Neural cell (in vitro differentiated cells): Measurements from ENCODE around the gene TBATA. TPM values are rescaled to one million over a fixed set of nuclear protein-coding genes. Genes with fewer than 3 reads are reported as not detected.

Source experiments
- H2AFZ ChIP-seq: fragments of 200-600, 300-800 bp; sonication (generic), shearing (Covaris generic); 2 replicates; pipeline ENCODE4 v1.6.0; 2014; ENCODE audit warnings: low read depth, mild to moderate bottlenecking, antibody characterized with exemption, low read length, moderate library complexity
- H3F3A ChIP-seq: fragments of 200-600 bp; shearing (Covaris generic); 2 replicates; pipeline ENCODE4 v1.6.1; 2016; ENCODE audit warnings: mild to moderate bottlenecking, moderate library complexity, mixed read lengths, antibody characterized with exemption, low read length; ENCODE audit not compliant: insufficient read depth, poor library complexity, severe bottlenecking
- H3K27ac ChIP-seq: fragments of 200-600, 300-800 bp; sonication (generic), shearing (Covaris generic); 2 replicates; pipeline ENCODE4 v1.5.1; 2014; ENCODE audit warnings: mild to moderate bottlenecking, low read length, moderate library complexity
- H3K27me3 ChIP-seq: fragments of 300-800, 200-600 bp; sonication (generic), shearing (Covaris generic); 2 replicates; pipeline ENCODE4 v1.6.0; 2014; ENCODE audit warnings: mild to moderate bottlenecking, low read depth, low read length, moderate library complexity; ENCODE audit not compliant: insufficient read depth
- H3K36me3 ChIP-seq: fragments of 300-800, 200-600 bp; sonication (generic), shearing (Covaris generic); 2 replicates; pipeline ENCODE4 v1.5.1; 2014; ENCODE audit warnings: mild to moderate bottlenecking, antibody characterized with exemption, low read length, moderate library complexity; ENCODE audit not compliant: insufficient read depth
- H3K4me2 ChIP-seq: fragments of 300-800, 200-600 bp; sonication (generic), shearing (Covaris generic); 2 replicates; pipeline ENCODE4 v1.6.0; 2014; ENCODE audit warnings: mild to moderate bottlenecking, low read length
- H3K4me3 ChIP-seq: fragments of 300-800, 200-600 bp; sonication (generic), shearing (Covaris generic); 2 replicates; pipeline ENCODE4 v1.5.1; 2014; ENCODE audit warnings: mild to moderate bottlenecking, low read length, moderate library complexity
- H3K79me2 ChIP-seq: fragments of 200-600 bp; shearing (Covaris generic); replicated peaks from 2 replicates; pipeline ENCODE4 v1.6.0; 2014; ENCODE audit warnings: mild to moderate bottlenecking, low read length, moderate library complexity; ENCODE audit not compliant: insufficient read depth
- H3K9ac ChIP-seq: fragments of 300-800, 200-600 bp; sonication (generic), shearing (Covaris generic); 2 replicates; pipeline ENCODE4 v1.6.1; 2016; ENCODE audit warnings: mild to moderate bottlenecking, low read length, mixed read lengths
- H3K9me2 ChIP-seq: fragments of 200-600 bp; shearing (Covaris generic); 2 replicates; pipeline ENCODE4 v1.6.1; 2016; ENCODE audit warnings: mild to moderate bottlenecking, low read length, mixed read lengths; ENCODE audit not compliant: insufficient read depth
- H3K9me3 ChIP-seq: fragments of 200-600, 300-800 bp; sonication (generic), shearing (Covaris generic); 2 replicates; pipeline ENCODE4 v1.6.1; 2016; ENCODE audit warnings: mild to moderate bottlenecking, mixed run types, low read length, moderate library complexity, mixed read lengths
- H4K20me1 ChIP-seq: fragments of 200-600 bp; shearing (Covaris generic); 2 replicates; pipeline ENCODE4 v1.6.1; 2016; ENCODE audit warnings: mild to moderate bottlenecking, mixed run types; ENCODE audit not compliant: insufficient read depth
- EP300 ChIP-seq: fragments of 450-650 bp; conservative IDR thresholded peaks from 2 replicates; pipeline ENCODE4 v1.6.1; 2014; ENCODE audit warnings: antibody characterized with exemption, mild to moderate bottlenecking, moderate library complexity; ENCODE audit not compliant: poor library complexity, severe bottlenecking
- EZH2 ChIP-seq: fragments of 200-600, 300-800 bp; shearing (Covaris generic), sonication (generic); IDR thresholded peaks from 2 replicates; pipeline ENCODE4 v1.6.1; 2014; ENCODE audit warnings: antibody characterized with exemption, low read length, borderline replicate concordance, mild to moderate bottlenecking; ENCODE audit not compliant: insufficient read depth, poor library complexity, severe bottlenecking
- MXI1 ChIP-seq: fragments of 450-650 bp; conservative IDR thresholded peaks from 2 replicates; pipeline ENCODE4 v1.6.1; 2014; ENCODE audit warnings: antibody characterized with exemption, mild to moderate bottlenecking; ENCODE audit not compliant: poor library complexity, severe bottlenecking
- POLR2AphosphoS5 ChIP-seq: IDR thresholded peaks from 2 replicates; pipeline ENCODE4 v1.6.1; 2012
- RAD21 ChIP-seq: fragments of 450-650 bp; conservative IDR thresholded peaks from 2 replicates; pipeline ENCODE4 v1.6.1; 2014; ENCODE audit warnings: antibody characterized with exemption, mild to moderate bottlenecking, moderate library complexity
- SMC3 ChIP-seq: fragments of 450-650 bp; conservative IDR thresholded peaks from 2 replicates; pipeline ENCODE4 v1.6.1; 2014; ENCODE audit warnings: antibody characterized with exemption, mild to moderate bottlenecking, moderate library complexity; ENCODE audit not compliant: poor library complexity
- TAF1 ChIP-seq: IDR thresholded peaks from 2 replicates; pipeline ENCODE4 v1.6.1; 2012; ENCODE audit warnings: low read depth
- polyA plus RNA-seq: library from polyadenylated mRNA; depleted of rRNA; stranded (reverse); fragments of >200 nt; gene quantifications from 2 replicates; pipeline ENCODE4 v1.2.3, GENCODE V29; 2014
- TF ChIP-seq, protein P1 (sequence below): fragments of 450-650 bp; IDR thresholded peaks from 2 replicates; pipeline ENCODE4 v1.5.1; 2014; ENCODE audit warnings: antibody characterized with exemption, mild to moderate bottlenecking, moderate library complexity; ENCODE audit not compliant: poor library complexity, severe bottlenecking
- TF ChIP-seq, protein P2 (sequence below): IDR thresholded peaks from 2 replicates; pipeline ENCODE4 v1.6.1; 2012; ENCODE audit warnings: borderline replicate concordance

The TBATA gene
- polyA plus RNA-seq, 1 donor from 2014 or later = not detected

DNA sequence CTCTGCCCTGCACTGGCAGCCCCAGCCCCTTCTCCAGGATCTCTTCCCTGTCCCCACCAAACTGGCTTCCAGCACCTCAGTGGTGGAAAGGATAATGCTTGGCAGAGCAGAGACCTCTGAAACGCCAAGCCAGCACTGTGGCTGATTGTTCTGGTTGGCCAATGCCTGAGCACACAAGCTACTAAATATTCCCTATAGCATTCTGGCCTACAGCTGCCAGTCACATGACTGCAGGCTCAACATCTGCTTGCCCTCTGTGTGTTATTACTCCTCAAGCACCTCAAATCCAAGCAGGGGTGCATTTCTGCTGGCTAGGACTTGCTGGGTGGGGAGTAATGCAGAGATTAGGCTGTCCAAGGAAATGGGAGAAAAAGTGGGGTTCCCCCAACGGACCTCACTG, 6.1 kb downstream of the TBATA start:
- Histone ChIP-seq H4K20me1 (no peaks in the 10 kb centered on the region), H3K36me3 (no peaks in the 10 kb centered on the region), H3K4me2 (no peak overlapping the region), H3K27ac (no peak overlapping the region), H3K4me3 (no peak overlapping the region), H3F3A (no peaks in the 10 kb centered on the region), H3K9ac (no peak overlapping the region), H3K79me2 (no peaks in the 10 kb centered on the region), H3K9me3 (no peaks in the 10 kb centered on the region), H3K27me3 (no peaks in the 10 kb centered on the region), H2AFZ (no peak overlapping the region), H3K9me2 (no peaks in the 10 kb centered on the region)
- TF ChIP-seq POLR2AphosphoS5 = no peak
- no peak for TF ChIP-seq SMC3
- TF ChIP-seq, protein P1, sequence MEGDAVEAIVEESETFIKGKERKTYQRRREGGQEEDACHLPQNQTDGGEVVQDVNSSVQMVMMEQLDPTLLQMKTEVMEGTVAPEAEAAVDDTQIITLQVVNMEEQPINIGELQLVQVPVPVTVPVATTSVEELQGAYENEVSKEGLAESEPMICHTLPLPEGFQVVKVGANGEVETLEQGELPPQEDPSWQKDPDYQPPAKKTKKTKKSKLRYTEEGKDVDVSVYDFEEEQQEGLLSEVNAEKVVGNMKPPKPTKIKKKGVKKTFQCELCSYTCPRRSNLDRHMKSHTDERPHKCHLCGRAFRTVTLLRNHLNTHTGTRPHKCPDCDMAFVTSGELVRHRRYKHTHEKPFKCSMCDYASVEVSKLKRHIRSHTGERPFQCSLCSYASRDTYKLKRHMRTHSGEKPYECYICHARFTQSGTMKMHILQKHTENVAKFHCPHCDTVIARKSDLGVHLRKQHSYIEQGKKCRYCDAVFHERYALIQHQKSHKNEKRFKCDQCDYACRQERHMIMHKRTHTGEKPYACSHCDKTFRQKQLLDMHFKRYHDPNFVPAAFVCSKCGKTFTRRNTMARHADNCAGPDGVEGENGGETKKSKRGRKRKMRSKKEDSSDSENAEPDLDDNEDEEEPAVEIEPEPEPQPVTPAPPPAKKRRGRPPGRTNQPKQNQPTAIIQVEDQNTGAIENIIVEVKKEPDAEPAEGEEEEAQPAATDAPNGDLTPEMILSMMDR = no peak
- no peak for TF ChIP-seq RAD21
- TF ChIP-seq TAF1 = no peak
- no peak for TF ChIP-seq EP300
- TF ChIP-seq MXI1 = no peak
- TF ChIP-seq, protein P2, sequence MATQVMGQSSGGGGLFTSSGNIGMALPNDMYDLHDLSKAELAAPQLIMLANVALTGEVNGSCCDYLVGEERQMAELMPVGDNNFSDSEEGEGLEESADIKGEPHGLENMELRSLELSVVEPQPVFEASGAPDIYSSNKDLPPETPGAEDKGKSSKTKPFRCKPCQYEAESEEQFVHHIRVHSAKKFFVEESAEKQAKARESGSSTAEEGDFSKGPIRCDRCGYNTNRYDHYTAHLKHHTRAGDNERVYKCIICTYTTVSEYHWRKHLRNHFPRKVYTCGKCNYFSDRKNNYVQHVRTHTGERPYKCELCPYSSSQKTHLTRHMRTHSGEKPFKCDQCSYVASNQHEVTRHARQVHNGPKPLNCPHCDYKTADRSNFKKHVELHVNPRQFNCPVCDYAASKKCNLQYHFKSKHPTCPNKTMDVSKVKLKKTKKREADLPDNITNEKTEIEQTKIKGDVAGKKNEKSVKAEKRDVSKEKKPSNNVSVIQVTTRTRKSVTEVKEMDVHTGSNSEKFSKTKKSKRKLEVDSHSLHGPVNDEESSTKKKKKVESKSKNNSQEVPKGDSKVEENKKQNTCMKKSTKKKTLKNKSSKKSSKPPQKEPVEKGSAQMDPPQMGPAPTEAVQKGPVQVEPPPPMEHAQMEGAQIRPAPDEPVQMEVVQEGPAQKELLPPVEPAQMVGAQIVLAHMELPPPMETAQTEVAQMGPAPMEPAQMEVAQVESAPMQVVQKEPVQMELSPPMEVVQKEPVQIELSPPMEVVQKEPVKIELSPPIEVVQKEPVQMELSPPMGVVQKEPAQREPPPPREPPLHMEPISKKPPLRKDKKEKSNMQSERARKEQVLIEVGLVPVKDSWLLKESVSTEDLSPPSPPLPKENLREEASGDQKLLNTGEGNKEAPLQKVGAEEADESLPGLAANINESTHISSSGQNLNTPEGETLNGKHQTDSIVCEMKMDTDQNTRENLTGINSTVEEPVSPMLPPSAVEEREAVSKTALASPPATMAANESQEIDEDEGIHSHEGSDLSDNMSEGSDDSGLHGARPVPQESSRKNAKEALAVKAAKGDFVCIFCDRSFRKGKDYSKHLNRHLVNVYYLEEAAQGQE = no peak
- TF ChIP-seq EZH2 = no peak

DNA sequence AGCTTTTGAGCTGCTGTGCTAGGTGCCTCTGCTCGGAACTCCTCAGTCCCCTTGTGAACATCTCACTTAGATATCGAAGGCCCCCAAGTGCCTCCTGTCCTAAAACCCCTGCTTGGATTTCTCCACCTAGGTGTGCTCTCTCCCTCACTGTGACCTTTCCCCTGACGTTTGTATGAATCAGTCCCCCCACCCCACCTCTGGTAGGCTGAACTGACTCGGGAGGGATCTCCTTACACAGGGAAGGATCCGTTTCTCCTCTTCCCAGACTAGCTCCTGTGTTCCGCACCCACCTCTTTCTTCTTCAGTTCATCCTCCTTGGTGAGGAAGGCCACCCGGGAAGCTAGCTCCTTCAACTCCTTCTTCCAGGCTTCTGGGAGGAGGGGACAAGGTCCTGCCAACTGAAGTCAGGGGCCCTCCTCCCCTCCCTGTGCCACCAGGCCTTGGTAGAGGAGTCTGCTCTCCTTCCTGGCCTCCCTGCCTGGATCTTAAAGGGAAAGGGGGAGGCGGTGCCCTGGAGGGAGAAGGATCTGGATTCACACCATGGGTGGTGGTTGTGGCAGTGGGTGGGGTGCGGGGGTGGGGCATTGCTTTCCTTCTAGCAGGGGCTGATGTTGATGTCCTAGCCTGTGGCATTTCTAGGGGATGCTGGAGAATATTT, 6.8 kb downstream of the TBATA start:
- Histone ChIP-seq H3K9me3 (no peaks in the 10 kb centered on the region), H2AFZ (no peak overlapping the region), H3K27me3 (no peaks in the 10 kb centered on the region), H3K79me2 (no peaks in the 10 kb centered on the region), H3K9ac (no peak overlapping the region), H3K4me3 (no peak overlapping the region), H3K9me2 (no peaks in the 10 kb centered on the region), H4K20me1 (no peaks in the 10 kb centered on the region), H3K27ac (no peak overlapping the region), H3K4me2 (no peak overlapping the region), H3K36me3 (no peaks in the 10 kb centered on the region), H3F3A (no peaks in the 10 kb centered on the region)
- TF ChIP-seq, protein P2 = no peak
- no peak for TF ChIP-seq EP300
- TF ChIP-seq RAD21 = no peak
- TF ChIP-seq MXI1 = no peak
- no peak for TF ChIP-seq POLR2AphosphoS5
